ENCODE measurements around the gene GRIP2. TPM values are rescaled to one million over a fixed set of nuclear protein-coding genes. Genes with fewer than 3 reads are reported as not detected.

The GRIP2 gene
- total and polyA plus RNA-seq, 2 of the 4 experiments (the other 2 are of a cell fraction): 0.05 TPM; not detected in 1

DNA sequence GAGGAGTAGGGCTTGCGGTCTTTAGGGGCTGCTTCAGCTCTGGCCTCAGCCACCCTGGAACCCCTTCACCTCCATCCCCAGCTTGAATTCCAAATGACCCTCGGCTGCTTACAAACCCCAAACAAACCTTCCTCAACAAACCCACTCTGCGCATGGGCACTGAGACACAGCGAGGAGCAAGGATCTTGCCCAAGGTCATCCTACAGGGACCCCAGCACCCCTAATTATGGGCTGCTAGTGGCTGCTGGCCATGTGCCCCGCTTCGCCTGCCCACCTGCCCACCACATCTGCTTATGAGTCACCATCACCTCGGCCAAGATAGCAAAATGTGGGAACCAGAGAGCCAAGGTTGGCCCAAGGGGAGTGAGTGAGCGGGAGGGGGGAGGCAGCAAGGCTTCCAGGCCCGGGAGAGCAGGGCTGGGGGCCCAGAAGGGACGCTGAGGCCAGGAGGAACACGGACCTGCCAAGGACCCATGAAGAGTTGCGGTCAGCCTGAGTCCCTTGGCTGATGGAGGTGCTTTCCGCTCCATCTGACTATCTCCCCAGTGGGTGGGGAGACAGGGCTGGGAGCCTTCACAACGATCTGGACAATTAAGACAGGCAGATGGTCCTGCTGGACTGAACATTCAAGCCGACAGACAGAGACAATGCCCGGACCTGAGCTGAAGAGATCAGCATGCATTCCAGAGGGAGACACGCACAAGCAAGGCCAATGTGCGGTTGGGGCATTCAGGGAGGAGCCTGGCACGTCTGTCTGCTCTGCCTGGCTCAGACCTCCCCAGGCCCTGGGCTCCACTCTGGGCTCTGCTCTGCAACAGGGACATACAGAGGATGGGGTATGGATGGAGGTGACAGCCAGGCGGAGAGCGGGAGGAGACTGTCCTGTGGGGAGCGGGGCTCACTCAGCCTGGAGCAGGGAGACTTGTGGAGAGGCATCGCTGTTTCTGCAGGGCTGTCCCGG lies 10.8 kb upstream of the GRIP2 start (continued):
- no peak for TF ChIP-seq SMC3 (IDR thresholded peaks at IDR 0.05; ENCODE audit: low read depth, low read length)

DNA sequence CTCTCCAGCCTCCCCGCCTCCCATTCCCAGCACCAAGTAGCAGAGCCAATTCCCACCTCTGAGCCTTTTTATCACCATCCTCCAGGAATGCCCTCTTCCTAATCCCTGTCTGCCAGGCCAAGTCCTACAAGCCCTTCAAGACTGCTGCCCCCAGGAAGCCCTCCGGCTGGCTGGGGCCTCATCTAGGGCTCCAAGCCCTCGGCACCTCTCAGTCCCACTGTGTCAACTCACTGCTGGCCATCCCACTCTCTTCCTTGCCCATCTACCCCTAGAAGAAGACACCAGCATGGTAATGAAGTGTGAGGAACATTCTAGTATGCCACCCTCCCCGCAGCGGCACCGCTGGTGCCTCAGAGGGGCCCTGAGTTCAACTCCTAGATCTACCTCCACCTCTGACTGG lies 10.0 kb upstream of the GRIP2 start:
- Histone ChIP-seq H3K4me3 (ENCODE audit: insufficient read depth, low read depth, low read length) (no peak overlapping the region), H3K4me1 (ENCODE audit: control insufficient read depth, insufficient read depth, low read length) (no peaks in the 10 kb centered on the region), H4K8ac (ENCODE audit: low read depth in 2 of 2, low read length in 2 of 2) (no peak overlapping the region), H3K27me3 (ENCODE audit: control insufficient read depth, insufficient read depth, low read length) (peaks cover 37% of the 10 kb centered on the region), H2AK5ac (ENCODE audit: low read depth, low read length) (no peak overlapping the region), H2BK120ac (ENCODE audit: low read depth, low read length) (no peak overlapping the region), H3K9ac (ENCODE audit: low read depth, low read length) (no peak overlapping the region), H3K23ac (ENCODE audit: low read depth, low read length) (no peak overlapping the region), H3K18ac (ENCODE audit: low read depth, low read length) (no peak overlapping the region), H3K9me3 (ENCODE audit: control insufficient read depth, insufficient read depth, low read length) (no peaks in the 10 kb centered on the region), H3K27ac (ENCODE audit: insufficient read depth, low read length) (no peak overlapping the region), H4K20me1 (ENCODE audit: insufficient read depth, low read length) (no peaks in the 10 kb centered on the region), H2BK15ac (ENCODE audit: low read depth, low read length) (no peak overlapping the region), H4K5ac (ENCODE audit: low read depth, low read length) (no peak overlapping the region), H3K9me1 (ENCODE audit: insufficient read depth, low read length) (no peaks in the 10 kb centered on the region), H3K14ac (replicated peaks; ENCODE audit: low read depth, low read length) (no peak overlapping the region), H3K36me3 (ENCODE audit: control insufficient read depth, insufficient read depth, low read length) (no peaks in the 10 kb centered on the region), H2BK5ac (ENCODE audit: low read depth, low read length, poor library complexity, severe bottlenecking) (no peak overlapping the region), H4K91ac (ENCODE audit: insufficient read depth, low read depth, low read length) (no peak overlapping the region), H2AK9ac (replicated peaks; ENCODE audit: low read depth, low read length, poor library complexity) (no peak overlapping the region), H3K4me2 (ENCODE audit: low read depth, low read length) (no peak overlapping the region), H3K56ac (ENCODE audit: extremely low read depth, insufficient read depth, low read length) (no peak overlapping the region), H3K4ac (ENCODE audit: low read depth, low read length) (no peak overlapping the region), H2BK20ac (ENCODE audit: low read depth, low read length) (no peak overlapping the region), H3K79me1 (ENCODE audit: low read depth in 1 of 2, low read length in 2 of 2) (no peaks in the 10 kb centered on the region), H2AFZ (replicated peaks; ENCODE audit: low read length, poor library complexity) (no peak overlapping the region)
- intact Hi-C loops (cut with micrococcal nuclease) (no loop called here), in situ Hi-C loops (cut with MboI; ENCODE audit: low sequenced_read_pairs) (loop anchor here (25.0 kb wide), 1 partner anchor 663 kb away; the partner anchor contains the start of gene WNT7A), dilution Hi-C loops (cut with HindIII; ENCODE audit: low sequenced_read_pairs, unreplicated experiment) (no loop called here)
- POLR2A ChIA-PET (ENCODE audit: unreplicated experiment): no interaction called here
- BruUV-seq (replicated peaks): no TSS peak
- ATAC-seq (ENCODE audit: low read depth) (no peak), DNase-seq (no peak)
- WGBS, 2 experiments (ENCODE audit: extremely low coverage in 2 of 2, insufficient read length in 1 of 2): 88% methylated on average over 1 of the region's 6 CpGs; no CpG with 5 or more reads in 1 of the 2 experiments
- no peak for TF ChIP-seq MAZ (IDR thresholded peaks at IDR 0.05; ENCODE audit: borderline replicate concordance, low read depth, low read length)
- TF ChIP-seq RFX5 (IDR thresholded peaks at IDR 0.05; ENCODE audit: low read depth, low read length): no peak
- TF ChIP-seq, protein P1, sequence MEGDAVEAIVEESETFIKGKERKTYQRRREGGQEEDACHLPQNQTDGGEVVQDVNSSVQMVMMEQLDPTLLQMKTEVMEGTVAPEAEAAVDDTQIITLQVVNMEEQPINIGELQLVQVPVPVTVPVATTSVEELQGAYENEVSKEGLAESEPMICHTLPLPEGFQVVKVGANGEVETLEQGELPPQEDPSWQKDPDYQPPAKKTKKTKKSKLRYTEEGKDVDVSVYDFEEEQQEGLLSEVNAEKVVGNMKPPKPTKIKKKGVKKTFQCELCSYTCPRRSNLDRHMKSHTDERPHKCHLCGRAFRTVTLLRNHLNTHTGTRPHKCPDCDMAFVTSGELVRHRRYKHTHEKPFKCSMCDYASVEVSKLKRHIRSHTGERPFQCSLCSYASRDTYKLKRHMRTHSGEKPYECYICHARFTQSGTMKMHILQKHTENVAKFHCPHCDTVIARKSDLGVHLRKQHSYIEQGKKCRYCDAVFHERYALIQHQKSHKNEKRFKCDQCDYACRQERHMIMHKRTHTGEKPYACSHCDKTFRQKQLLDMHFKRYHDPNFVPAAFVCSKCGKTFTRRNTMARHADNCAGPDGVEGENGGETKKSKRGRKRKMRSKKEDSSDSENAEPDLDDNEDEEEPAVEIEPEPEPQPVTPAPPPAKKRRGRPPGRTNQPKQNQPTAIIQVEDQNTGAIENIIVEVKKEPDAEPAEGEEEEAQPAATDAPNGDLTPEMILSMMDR (conservative IDR thresholded peaks at IDR 0.05; ENCODE audit: low read depth, low read length): no peak
- no peak for TF ChIP-seq RCOR1 (IDR thresholded peaks at IDR 0.05; ENCODE audit: insufficient replicate concordance, low read length)
- no peak for TF ChIP-seq FOS (IDR thresholded peaks at IDR 0.05; ENCODE audit: low read depth, low read length)
- no peak for TF ChIP-seq MAFK (IDR thresholded peaks at IDR 0.05; ENCODE audit: low read depth, low read length)
- TF ChIP-seq CEBPB (IDR thresholded peaks at IDR 0.05; ENCODE audit: low read depth, low read length): no peak
- TF ChIP-seq BHLHE40 (IDR thresholded peaks at IDR 0.05; ENCODE audit: low read depth, low read length): no peak
- no peak for TF ChIP-seq NFE2L2 (IDR thresholded peaks at IDR 0.05; ENCODE audit: low read depth, low read length)
- no peak for TF ChIP-seq SMC3 (IDR thresholded peaks at IDR 0.05; ENCODE audit: low read depth, low read length)
- CTCF ChIA-PET: interaction anchor here (0.8 to 1.4 kb wide), 4 partner anchors 9 to 346 kb away, joined by 3 to 7 read pairs (median 4); no protein-coding TSS in a partner anchor

Measured in IMR-90 (cell line).